Measurements from ENCODE around the gene C2CD2L. TPM values are rescaled to one million over a fixed set of nuclear protein-coding genes. Genes with fewer than 3 reads are reported as not detected.

C2CD2L gene
- polyA plus RNA-seq, 3 donors from 2014 or later: 1.0 to 7.7 (median 2.6) TPM

Other genes with a start within 250 kb of the C2CD2L start
- under 1 TPM in 2 of 3 donors, not detected in 1; 0.05 to 0.30 TPM for gene CXCR5, start 223.5 kb upstream of the C2CD2L start, polyA plus RNA-seq
- 10 to 100 TPM in 1 of 3 donors, 1 to 10 TPM in 1, not detected in 1; 2.2 to 10.5 TPM for gene BCL9L, start 181.4 kb upstream of the C2CD2L start, polyA plus RNA-seq
- gene UPK2, start 151.0 kb upstream of the C2CD2L start, polyA plus RNA-seq: 1 to 10 TPM in 1 of 3 donors, under 1 TPM in 1, not detected in 1; 0.81 to 1.4 TPM
- not detected for gene FOXR1, start 135.6 kb upstream of the C2CD2L start, polyA plus RNA-seq
- 10 to 100 TPM in 2 of 3 donors, 1 to 10 TPM in 1; 9.1 to 17.1 (median 10.5) TPM for gene CENATAC, start 109.2 kb upstream of the C2CD2L start, polyA plus RNA-seq
- 1,000 to 10,000 TPM; 1,543 to 2,582 (median 1,747) TPM for gene RPS25, start 89.0 kb upstream of the C2CD2L start, polyA plus RNA-seq
- 100 to 1,000 TPM; 104 to 136 (median 110) TPM for gene TRAPPC4, start 88.6 kb upstream of the C2CD2L start, polyA plus RNA-seq
- 10 to 100 TPM in 2 of 3 donors, 1 to 10 TPM in 1; 9.4 to 11.6 (median 11.4) TPM for gene SLC37A4, start 76.5 kb upstream of the C2CD2L start, polyA plus RNA-seq
- gene HYOU1, start 50.1 kb upstream of the C2CD2L start, polyA plus RNA-seq: 10 to 100 TPM; 23.2 to 49.1 (median 32.9) TPM
- 10 to 100 TPM; 33.0 to 58.8 (median 49.3) TPM for gene VPS11, start 39.5 kb upstream of the C2CD2L start, polyA plus RNA-seq
- 10 to 100 TPM in 2 of 3 donors, 1 to 10 TPM in 1; 7.6 to 19.0 (median 11.9) TPM for gene HMBS, start 22.5 kb upstream of the C2CD2L start, polyA plus RNA-seq
- gene DPAGT1, start 5.5 kb upstream of the C2CD2L start, polyA plus RNA-seq: 10 to 100 TPM; 23.7 to 47.4 (median 44.5) TPM
- 10 to 100 TPM in 2 of 3 donors, 1 to 10 TPM in 1; 9.2 to 18.6 (median 11.0) TPM for gene HINFP, start 14.2 kb downstream of the C2CD2L start, polyA plus RNA-seq
- gene ABCG4, start 41.7 kb downstream of the C2CD2L start, polyA plus RNA-seq: not detected
- 10 to 100 TPM; 10.7 to 20.9 (median 11.0) TPM for gene NLRX1, start 61.4 kb downstream of the C2CD2L start, polyA plus RNA-seq
- gene NHERF4, start 78.1 kb downstream of the C2CD2L start, polyA plus RNA-seq: under 1 TPM in 1 of 3 donors, not detected in 2; 0.24 TPM
- 1 to 10 TPM; 1.1 to 9.6 (median 5.0) TPM for gene CBL, start 99.0 kb downstream of the C2CD2L start, polyA plus RNA-seq
- not detected for gene MCAM, start 209.8 kb downstream of the C2CD2L start, polyA plus RNA-seq
- gene RNF26, start 227.2 kb downstream of the C2CD2L start, polyA plus RNA-seq: 10 to 100 TPM; 21.9 to 42.2 (median 33.5) TPM
- not detected for gene C1QTNF5, start 233.5 kb downstream of the C2CD2L start, polyA plus RNA-seq
- not detected for gene MFRP, start 239.4 kb downstream of the C2CD2L start, polyA plus RNA-seq

Measured in immature natural killer cell (primary cell).